K562 (cell line): ENCODE measurements around the gene RAB31. TPM values are rescaled to one million over a fixed set of nuclear protein-coding genes. Genes with fewer than 3 reads are reported as not detected.

Experiments
- POLR2B ChIP-seq: fragments of 450-650 bp; IDR thresholded peaks from 2 replicates; pipeline ENCODE4 v1.6.1; 2018; ENCODE audit warnings: low read depth; ENCODE audit not compliant: partially characterized antibody
- TAF15 ChIP-seq: fragments of 200-400 bp; formaldehyde crosslinking; IDR thresholded peaks from 2 replicates; pipeline ENCODE4 v1.6.1; 2017; ENCODE audit warnings: mild to moderate bottlenecking, low read depth, low read length, moderate library complexity
- TCFL5 ChIP-seq: fragments of 250-450 bp; sonication (Bioruptor Pico); conservative IDR thresholded peaks from 2 replicates; pipeline ENCODE4 v1.6.1; 2021; ENCODE audit warnings: mild to moderate bottlenecking, moderate library complexity, matching md5 sums
- polyA plus RNA-seq, 8 experiments: library from polyadenylated mRNA; depleted of rRNA in 4 of 8; stranded (reverse) in 5 of 8; unstranded in 3 of 8; fragments of >200 nt; fragmentation: Nextera tagmentation in 2 of 8; fragmentation: Illumina TruSeq in 1 of 8; extraction: Ambion mirVana in 2 of 8; extraction: Trizol in 1 of 8; gene quantifications; 2 replicates each; pipeline versions ENCODE4 v1.2.1 to v1.2.3, GENCODE V29; 2011 to 2014; ENCODE audit warnings: inconsistent platforms in 1 of 8, missing spikeins in 1 of 8
- total RNA-seq, 7 experiments: library from RNA; depleted of rRNA in 6 of 7; stranded (reverse); fragments of >200 nt in 6 of 7; fragmentation: Illumina TruSeq in 2 of 7; extraction: Trizol in 2 of 7; gene quantifications; 2 replicates each; pipeline versions ENCODE4 v1.2.1 to v1.2.3, GENCODE V29; 2011 to 2021; ENCODE audit warnings: low replicate concordance in 1 of 7
- TF ChIP-seq, protein P1 (sequence below): sonication (generic); formaldehyde crosslinking; IDR thresholded peaks from 2 replicates; pipeline ENCODE4 v1.8.0; 2023; ENCODE audit warnings: missing genetic modification reagents, mild to moderate bottlenecking, borderline replicate concordance

Gene RAB31
- total and polyA plus RNA-seq, 9 of the 15 experiments (the other 6 are each of a cell fraction or from before 2014, with no cell fraction given) = 20.7 to 70.4 (median 41.3) TPM

DNA sequence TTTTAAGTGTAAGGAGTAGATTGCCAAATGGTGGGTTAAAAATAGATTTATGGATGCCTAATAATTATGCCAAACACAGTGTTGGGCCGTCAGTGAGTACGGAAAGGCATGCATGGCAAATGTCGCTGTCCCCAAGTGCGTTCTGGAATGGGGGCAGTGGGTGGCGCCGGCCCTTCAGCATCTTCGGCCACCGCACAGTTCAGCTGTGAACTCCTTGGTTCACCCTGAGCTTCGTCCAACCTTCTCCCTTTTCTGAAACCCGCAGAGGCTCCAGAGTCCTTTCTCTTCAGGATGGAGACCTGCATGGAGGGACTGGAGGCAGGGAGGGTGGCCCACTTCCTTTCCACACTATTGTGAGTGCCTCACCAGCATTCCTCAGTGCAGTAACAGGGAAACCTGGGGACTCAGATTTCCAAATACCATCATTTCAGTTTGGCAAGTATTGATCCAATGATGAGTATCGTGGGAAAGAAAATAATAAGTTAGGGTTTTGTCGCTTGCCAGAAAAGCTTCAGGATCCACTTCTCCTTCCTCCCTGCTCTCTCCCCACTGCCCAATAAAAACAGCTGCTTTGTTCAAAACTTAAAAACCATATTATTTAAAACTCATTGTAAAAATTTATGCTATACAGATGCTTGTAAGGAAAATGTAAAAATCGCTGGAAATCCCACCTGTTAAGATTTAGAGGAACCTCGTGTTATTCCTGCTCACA is 103.0 kb downstream of the RAB31 start (continued):
- TF ChIP-seq, protein P1, sequence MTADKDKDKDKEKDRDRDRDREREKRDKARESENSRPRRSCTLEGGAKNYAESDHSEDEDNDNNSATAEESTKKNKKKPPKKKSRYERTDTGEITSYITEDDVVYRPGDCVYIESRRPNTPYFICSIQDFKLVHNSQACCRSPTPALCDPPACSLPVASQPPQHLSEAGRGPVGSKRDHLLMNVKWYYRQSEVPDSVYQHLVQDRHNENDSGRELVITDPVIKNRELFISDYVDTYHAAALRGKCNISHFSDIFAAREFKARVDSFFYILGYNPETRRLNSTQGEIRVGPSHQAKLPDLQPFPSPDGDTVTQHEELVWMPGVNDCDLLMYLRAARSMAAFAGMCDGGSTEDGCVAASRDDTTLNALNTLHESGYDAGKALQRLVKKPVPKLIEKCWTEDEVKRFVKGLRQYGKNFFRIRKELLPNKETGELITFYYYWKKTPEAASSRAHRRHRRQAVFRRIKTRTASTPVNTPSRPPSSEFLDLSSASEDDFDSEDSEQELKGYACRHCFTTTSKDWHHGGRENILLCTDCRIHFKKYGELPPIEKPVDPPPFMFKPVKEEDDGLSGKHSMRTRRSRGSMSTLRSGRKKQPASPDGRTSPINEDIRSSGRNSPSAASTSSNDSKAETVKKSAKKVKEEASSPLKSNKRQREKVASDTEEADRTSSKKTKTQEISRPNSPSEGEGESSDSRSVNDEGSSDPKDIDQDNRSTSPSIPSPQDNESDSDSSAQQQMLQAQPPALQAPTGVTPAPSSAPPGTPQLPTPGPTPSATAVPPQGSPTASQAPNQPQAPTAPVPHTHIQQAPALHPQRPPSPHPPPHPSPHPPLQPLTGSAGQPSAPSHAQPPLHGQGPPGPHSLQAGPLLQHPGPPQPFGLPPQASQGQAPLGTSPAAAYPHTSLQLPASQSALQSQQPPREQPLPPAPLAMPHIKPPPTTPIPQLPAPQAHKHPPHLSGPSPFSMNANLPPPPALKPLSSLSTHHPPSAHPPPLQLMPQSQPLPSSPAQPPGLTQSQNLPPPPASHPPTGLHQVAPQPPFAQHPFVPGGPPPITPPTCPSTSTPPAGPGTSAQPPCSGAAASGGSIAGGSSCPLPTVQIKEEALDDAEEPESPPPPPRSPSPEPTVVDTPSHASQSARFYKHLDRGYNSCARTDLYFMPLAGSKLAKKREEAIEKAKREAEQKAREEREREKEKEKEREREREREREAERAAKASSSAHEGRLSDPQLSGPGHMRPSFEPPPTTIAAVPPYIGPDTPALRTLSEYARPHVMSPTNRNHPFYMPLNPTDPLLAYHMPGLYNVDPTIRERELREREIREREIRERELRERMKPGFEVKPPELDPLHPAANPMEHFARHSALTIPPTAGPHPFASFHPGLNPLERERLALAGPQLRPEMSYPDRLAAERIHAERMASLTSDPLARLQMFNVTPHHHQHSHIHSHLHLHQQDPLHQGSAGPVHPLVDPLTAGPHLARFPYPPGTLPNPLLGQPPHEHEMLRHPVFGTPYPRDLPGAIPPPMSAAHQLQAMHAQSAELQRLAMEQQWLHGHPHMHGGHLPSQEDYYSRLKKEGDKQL (CRISPR knock-in tag) = no peak
- no peak for TF ChIP-seq TAF15
- no peak for TF ChIP-seq TCFL5 (CRISPR knock-in tag)
- no peak for TF ChIP-seq POLR2B
